HG02798 (cell line): ENCODE results near the gene LIMK1.
"Not testable (repeated sequence)": the region's sequence is repeated elsewhere in the genome, so short reads cannot be mapped to it uniquely, and the experiment has no call there.

ENCODE experiments used
- ATAC-seq: cut with Tn5 transposase; IDR thresholded peaks from one replicate; pipeline ENCODE4 v1.9.1; 2021; ENCODE audit warnings: mild to moderate bottlenecking; ENCODE audit not compliant: unreplicated experiment, poor library complexity

LIMK1 gene

GRCh38 chr7:74119831-74120230 is 36.2 kb downstream of the LIMK1 start:
- no peak for ATAC-seq

GRCh38 chr7:74121401-74122249 is 38.0 kb downstream of the LIMK1 start:
- no peak for ATAC-seq

- not testable (repeated sequence) for ATAC-seq
Measured at GRCh38 chr7:74123892-74124291, 40.3 kb downstream of the LIMK1 start.

DNA sequence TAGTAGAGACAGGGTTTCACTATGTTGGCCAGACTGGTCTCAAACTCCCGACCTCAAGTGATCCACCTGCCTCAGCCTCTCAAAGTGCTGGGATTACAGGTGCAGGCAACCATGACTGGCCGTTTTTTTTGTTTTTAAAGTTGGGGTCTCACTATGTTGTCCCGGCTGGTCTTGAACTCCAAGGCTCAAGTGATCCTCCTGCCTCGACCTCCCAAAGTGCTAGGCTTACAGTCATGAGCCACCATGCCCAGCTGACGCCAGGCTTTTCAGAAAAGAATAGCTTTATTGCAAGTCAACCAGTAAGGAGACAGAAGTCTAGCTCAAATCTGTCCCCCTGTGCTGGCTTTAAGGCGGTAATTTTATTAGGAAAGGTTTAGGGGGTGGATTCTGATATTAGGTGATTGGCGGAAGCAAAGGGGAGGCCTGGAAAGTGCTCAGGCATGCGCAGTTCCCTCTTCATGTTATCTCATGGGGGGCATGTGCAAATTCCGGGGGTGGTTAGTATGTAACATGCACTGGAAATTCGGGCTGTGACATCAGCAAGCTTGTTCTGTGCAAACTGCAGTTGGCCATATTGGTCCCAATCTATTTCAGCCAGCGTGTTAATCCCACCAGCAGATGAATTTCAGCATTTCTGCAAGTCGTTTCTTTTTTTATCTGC is 42.7 kb downstream of the LIMK1 start:
- ATAC-seq, result no peak

- no peak for ATAC-seq
Measured at GRCh38 chr7:74129887-74130286, 46.3 kb downstream of the LIMK1 start.

DNA sequence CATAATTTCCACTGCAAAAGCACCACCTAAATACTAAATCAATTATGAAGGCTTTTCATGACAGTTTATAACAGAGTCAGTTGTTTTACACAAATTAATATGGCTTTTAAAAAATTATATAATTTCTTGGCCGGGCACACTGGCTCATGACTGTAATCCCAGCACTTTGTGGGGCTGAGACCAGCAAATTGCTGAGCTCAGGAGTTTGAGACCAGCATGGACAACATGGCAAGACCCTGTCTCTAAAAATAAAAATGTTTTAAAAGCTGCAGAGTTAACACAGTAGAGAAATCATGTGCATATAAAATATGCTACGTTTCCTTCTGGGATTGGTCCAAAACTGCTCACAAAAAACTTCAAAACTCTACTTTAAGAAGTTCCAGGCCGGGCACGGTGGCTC is 46.9 kb downstream of the LIMK1 start:
- no peak for ATAC-seq

DNA sequence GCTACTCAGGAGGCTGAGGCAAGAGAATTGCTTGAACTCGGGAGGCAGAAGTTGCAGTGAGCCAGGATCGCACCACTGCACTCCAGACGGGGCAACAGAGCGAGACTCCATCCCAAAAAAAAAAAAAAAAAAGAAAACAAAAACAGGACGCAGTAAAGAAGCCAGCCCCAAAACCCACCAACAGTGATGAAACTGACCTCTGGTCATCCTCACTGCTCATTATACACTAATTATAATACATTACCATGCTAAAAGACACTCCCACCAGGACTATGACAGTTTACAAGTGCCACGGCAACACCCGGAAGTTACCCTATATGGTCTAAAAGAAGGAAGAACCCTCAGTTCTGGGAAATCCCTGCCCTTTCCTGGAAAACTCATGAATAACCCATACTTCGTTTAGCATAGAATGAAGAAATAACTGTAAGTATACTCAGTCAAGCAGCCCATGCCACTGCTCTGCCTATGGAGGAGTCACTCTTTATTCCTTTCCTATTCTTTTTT is 50.6 kb downstream of the LIMK1 start:
- ATAC-seq, result no peak

GRCh38 chr7:74138334-74138867 is 54.8 kb downstream of the LIMK1 start:
- ATAC-seq, result no peak

DNA sequence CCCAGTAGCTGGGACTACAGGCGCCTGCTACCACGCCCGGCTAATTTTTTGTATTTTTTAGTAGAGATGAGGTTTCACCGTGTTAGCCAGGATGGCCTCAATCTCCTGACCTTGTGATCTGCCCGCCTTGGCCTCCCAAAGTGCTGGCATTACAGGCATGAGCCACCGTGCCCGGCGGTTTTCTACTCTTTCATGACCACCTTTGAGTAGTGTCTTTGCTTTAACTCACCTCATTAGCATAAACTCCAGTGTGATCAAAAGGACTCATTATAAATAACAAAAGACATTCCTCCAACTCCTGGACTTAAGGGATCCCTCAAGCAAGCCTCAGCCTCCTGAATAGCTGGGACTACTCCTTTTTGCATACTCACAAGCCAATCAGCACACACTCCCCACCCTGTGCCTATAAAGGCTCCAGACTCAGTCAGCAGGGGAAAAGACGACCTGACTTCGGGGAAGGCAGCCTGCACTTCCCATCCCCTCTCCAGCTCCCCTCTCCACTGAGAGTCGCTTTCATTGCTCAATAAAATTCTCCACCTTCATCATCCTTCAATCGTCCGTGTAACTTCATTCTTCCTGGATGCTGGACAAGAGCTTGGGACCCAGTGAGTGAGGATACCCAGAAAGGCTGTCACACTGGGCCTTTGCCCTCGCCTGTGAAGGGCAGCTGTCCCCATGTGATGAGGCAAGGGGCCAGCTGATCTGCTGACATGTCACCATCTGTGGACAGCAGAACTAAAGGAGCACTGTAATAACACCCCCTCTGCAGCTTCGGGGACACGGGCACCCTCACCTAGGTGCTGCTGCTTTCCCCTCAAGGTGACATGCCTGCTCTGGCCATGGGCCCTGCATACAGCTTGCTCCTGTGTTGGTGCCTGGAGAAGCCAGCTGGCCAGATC is 55.6 kb downstream of the LIMK1 start:
- ATAC-seq, result no peak

- ATAC-seq, result no peak
Measured at GRCh38 chr7:74141705-74142104, 58.1 kb downstream of the LIMK1 start.

DNA sequence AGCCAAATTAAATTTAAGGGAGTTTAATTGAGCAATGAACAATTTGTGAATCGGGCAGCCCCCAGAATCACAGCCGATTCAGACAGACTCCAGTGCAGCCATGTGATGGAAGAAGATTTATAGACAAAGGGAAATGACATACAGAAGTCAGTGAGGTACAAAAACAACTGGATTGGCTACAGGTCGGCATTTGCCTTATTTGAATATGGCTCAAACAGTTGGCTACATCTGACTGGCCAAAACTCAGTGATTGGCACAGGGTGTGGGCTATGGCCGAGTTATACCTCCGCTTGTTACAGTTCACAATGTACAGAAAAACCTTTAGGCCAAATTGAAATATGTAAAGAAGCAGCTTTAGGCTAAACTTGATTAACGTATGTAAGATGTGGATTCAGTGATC is 59.8 kb downstream of the LIMK1 start:
- ATAC-seq, result no peak

GRCh38 chr7:74148491-74148890 is 64.9 kb downstream of the LIMK1 start:
- no peak for ATAC-seq

- no peak for ATAC-seq
Measured at GRCh38 chr7:74149071-74149470, 65.5 kb downstream of the LIMK1 start.

- no peak for ATAC-seq
Measured at GRCh38 chr7:74149603-74150002, 66.0 kb downstream of the LIMK1 start.

GRCh38 chr7:74153736-74154135 is 70.1 kb downstream of the LIMK1 start:
- no peak for ATAC-seq

DNA sequence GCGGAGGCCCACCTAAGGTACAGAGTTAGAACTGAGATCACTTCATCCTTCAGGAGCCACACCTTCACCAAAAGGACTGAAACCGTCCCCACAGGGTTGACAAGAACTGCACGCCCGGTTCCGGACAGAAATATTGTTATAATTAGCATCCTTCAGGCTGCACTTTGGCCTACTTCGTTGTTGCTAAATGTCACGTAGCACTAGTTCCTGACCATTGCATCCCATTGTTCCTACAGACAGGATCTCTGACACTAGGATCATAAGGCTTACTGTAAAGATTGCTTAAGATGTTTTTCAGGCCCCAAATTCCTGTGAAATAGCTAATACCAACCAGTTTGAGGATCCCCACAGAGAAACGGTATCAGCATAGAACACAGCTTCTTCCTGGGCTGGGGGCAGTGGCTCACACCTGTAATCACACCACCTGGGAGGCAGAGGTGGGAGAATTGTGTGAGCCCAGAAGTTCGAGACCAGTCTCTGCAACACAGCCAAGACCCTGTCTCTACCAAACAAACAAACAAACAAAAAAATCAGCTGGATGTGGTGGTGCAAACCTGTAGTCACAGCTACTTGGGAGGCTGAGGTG is 72.3 kb downstream of the LIMK1 start:
- no peak for ATAC-seq

DNA sequence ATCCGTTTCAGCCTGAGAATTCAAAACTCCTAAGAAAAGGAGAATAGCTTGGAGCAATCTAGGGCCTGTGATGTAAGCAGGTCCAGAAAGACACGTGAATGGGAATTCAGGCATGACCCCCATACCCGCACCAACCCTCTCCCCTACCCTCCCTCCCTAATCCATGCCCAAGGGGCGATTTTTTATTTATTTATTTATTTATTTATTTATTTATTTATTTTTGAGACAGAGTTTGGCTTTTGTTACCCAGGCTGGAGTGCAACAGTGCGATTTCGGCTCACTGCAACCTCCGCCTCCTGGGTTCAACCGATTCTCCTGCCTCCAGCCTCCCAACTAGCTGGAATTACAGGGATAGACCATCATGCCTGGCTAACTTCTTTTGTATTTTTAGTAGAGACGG is 74.0 kb downstream of the LIMK1 start:
- no peak for ATAC-seq

DNA sequence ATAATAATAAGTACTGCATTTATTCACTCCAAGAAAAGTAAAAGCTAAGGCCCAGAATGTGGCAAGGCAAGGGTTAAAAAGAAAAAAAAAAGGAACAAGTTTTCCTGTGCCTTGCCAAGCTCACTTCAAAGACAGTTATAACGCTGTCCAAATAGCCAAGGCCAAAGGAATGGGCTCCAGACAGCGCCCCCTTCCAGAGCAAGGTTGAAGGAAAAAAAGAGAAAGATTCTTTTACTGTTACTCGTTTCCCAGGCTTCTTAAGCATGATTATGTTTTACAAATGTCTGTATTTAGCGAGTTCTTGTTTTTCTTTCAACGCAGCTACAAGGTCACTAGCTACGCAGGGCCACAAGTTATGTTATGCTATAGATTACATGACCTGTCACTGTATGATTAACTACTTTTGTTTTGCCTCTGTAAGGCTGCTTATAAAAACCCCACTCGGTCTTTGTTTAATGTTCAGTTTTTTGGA is 81.4 kb downstream of the LIMK1 start:
- ATAC-seq, result no peak

- no peak for ATAC-seq
Measured at GRCh38 chr7:74165867-74166593, 82.4 kb downstream of the LIMK1 start.
